ENCODE measurements around the gene MAP3K5.
A peak's percentile ranks its signal among the peaks of the same experiment; 100 is the strongest.

MAP3K5 gene

DNA sequence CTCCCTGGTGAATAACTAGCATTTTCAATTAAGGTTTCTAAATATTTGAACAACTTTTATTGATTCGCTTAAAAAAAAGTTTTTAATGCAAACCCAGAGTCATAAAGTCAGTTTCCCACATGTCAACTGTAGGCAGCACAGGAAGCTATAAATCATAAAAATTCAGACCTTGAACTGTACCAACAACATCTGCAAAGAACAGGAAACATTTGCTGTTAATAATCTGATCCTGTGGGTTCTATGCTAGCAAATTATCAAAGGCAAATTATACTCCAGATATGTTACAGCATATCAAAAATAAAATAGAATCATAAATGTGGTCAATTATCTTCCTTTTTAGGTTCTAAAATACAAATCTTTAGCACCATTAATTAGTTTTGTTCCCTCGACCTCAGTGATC is 225.4 kb downstream of the MAP3K5 start:
- no peak for DNase-seq

DNA sequence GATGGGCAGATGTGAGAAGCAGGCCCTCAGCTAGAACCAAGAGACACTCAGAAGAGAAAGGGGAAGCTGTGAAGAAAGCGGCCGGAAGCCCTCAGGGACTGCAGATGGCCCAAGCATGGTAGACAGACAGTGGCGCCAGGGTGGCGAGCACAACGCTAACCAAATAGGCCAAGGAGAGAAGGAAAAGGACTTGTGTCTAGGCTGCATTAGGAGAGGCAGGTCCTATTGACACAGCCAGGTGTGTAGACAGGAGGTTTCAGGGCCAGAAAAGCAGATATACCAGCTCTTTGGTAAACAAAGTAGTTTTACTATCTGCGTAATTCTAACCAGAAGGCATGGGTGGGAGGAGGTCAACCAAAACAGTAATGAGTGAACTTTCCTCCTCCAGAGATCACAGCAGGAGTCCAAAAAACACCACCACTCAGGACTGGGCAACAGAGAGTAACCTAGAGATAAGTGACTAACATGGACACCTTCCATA is 226.2 kb downstream of the MAP3K5 start:
- DNase-seq: no peak

DNA sequence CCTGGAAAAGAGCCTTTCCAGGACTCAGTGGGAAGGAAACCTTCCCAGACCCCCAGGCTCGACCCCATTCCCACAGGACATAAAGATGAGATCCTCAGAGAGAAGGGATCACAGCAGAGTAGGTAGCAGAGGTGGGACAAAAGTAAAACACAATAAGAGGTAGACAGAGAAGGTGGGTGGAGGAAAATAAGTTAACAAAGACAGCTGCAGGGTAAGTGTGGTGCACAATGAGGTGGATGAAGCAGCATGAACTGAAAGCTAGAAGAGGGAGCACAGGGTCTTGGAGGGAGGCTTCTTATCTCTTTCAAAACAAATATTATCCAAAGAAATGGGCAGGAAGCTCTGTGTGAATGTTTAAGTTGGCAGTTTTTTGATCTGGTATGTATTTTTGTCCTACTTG is 228.1 kb downstream of the MAP3K5 start:
- DNase-seq: no peak

DNA sequence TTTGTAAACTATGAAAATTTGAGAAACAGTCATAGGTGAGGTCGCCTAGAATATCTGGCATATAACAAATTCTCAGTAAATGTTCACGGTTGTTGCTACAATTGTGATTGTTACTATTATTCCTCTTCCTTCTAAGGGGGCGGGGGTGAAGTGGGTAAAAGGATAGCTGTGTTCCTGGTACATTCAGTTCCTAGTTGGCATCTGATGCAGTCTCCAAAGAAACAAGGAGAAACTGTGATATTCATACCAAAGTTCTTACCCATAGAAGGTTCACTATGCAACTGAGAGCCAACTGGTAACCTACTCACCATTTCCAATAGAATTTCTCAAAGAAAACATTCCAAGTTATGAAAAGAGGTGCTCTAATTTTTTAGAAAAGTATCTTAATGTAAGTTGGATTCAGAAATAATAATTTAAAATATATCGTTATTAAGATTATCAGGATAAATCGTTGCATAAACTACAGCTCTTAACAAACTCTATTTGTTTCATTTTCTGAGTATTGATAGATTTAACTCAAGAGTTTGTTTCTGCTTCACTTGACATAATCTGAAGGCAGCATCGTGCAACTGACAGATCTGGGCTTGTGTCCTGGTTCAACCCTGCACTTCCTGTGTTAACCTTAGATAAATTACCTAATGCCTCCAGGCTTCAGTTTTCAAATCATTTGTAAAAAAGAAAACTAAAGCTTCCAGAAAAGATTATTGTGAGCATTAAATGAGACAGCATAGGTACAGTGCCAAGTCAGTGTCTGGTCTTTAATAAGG is 228.7 kb downstream of the MAP3K5 start:
- no peak for DNase-seq

DNA sequence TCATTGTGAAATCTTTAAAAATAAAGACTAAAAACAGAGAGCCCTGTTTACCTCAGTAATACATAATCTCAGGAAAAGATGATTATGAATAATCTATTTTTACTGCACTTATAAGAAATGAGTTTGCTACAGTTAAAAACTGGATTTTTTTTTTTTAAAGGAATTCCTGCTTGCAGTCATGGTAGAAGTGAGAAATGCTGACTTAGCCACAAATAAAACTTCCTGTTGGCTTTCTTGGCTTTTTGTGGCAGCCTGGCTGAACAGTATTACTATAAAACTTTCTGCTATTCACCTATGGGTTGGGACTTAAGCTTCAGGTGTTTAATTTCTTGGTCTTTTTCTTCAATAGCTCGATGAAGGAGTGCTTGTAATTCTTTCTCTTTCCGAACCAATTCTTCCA is 230.1 kb downstream of the MAP3K5 start:
- DNase-seq: no peak

DNA sequence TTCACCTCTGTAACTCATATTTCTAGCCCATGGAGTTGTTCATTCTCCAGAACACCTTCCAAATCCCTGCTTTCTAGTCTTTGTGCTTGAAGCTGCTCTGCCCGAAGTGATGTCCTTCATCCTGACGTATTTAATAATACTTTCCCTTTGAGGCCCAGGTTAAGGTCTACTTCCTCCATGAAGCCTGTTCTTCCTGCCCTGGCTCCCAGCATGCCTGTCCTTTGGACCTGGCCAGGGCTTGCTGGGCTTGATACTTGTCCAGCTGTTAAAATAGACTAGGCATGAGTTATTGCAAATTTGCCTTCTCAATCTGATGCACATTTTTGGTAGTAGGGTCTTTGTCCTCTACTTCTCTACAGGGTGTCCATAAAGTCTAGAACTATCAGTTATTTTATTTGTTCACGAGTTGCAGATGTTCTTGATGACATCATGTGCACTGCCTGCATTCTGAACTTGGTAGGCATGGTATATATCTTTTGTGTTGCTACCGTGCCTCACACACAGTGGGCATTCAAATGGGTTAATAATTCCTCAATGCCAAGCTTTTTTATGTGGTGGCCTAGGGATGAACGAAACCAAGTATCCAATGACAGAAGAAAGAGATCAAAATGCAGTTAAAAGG is 239.0 kb downstream of the MAP3K5 start:
- no peak for DNase-seq

DNA sequence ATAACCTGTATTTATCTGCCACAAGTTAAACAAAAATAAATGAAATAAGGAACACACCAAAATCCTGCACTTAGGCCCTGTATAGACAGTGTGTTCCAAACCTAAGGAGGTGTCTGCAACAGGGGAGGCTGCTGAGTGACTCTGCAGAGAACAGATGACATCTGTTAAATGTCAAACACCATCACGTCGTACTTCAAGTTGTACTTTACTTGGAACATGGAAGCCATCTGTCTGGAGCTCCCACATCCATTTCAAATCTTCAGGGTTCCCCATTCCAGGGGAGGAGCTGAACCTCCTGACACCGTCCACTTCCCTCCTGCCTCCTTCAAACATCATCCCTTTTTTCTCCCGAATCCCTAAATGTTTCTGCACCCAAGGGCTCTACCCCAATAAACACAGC is 240.2 kb downstream of the MAP3K5 start:
- no peak for DNase-seq

GRCh38 chr6:136551103-136551502 is 241.2 kb downstream of the MAP3K5 start:
- no peak for DNase-seq

DNA sequence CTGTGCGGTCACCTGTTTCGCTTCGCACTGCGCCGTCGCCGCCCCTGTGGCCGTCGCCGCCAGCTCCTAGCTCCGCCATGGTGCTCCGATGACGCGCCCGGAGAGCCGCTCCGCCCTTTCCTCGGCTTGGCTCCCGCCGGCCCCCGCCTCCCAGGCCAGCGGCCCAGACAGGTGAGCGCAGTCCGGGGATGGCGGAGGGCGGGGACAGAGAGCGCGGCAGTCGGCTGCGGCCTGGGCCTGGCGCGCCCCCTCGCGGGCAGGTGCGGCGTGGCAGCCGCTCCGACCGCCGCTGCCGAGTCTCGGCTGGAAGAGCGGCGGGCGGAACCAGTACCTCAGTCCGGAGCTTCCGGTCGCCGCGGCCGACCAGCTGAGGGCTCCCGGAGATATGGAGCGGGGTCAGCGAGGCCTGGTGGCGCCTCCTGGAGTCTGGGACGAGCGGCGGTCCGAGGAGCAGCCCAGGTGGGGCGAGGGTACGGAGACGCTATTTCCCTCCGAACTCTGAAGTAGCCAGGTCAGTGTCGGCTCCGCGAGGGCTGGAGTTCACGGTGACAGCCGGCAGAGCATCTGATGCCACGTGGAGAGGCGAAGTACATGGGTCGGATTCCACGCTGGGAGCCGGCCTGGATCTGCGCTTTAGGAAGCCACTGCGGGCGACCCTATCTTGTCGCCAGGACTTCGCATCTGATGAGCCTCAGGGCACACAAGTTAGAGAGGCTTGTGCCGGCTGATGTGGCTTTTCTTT is 241.8 kb downstream of the MAP3K5 start, which contains the start of gene MAP7:
Gene MAP7, minus strand, starts transcription at position 93 of the 742 bp plus-strand sequence. Its CDS starts 14 bp downstream, at position 79.
- peak; percentile 40 for DNase-seq

- DNase-seq: peak; percentile 26
These were observed 242.3 kb downstream of the MAP3K5 start for GRCh38 chr6:136550045-136550329.

DNA sequence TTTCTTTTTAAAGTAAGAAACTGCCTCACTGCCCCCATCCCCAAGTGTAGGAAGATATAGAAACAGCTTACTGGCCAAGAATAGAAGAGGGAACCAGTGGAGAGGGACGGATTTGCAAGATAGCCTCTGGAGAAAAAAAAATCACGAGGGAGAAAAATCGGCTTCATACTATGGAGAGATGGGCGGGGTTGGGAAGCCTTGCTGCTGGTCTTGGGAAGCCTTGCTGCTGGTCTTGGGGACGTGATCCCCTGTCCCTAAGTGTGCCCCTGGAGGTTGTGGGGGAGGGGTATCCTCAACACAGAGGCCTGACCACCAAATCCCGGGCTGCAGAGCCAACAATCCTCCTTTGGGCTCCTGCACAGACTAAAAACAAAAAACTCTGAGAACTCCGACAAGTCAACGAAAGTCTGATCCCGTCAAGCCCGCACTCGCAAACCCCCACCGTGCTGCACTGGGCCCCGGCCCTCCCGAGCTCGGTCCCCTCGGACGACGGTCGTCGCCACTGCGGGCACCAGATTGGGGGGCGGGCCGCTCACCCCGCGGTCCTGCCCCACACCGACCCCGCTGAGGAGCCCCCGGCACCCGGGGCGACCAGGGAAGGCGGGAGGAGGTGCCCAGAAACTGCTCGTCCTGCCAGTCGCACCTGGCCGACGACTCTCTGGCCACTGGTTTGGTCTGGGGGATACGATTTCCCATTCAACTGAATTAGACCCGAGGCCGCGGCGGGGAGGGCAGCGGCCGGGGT is 242.8 kb downstream of the MAP3K5 start:
- peak; percentile 11 for DNase-seq

GRCh38 chr6:136548582-136549299 is 243.5 kb downstream of the MAP3K5 start:
- no peak for DNase-seq

GRCh38 chr6:136547871-136548270 is 244.4 kb downstream of the MAP3K5 start:
- DNase-seq: no peak

GRCh38 chr6:136547336-136547735 is 244.9 kb downstream of the MAP3K5 start:
- no peak for DNase-seq

DNA sequence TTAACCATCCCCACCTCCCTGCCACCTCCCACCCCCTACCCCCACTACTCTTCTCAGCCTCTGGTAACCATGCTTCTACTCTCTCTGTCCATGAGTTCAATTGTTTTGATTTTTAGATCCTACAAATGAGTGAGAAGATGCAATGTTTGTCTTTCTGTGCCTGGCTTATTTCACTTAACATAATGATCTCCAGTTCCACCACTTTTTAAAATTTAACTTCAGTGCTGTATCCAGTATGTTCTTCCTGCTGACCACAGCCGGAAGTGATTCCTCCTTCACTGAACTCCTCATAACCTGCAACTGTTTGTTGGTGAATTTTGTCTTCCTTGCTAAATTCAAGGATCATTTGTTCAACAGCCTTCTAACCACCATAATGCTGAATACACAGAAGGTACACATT is 245.9 kb downstream of the MAP3K5 start:
- no peak for DNase-seq

GRCh38 chr6:136544326-136544725 is 248.0 kb downstream of the MAP3K5 start:
- no peak for DNase-seq

DNA sequence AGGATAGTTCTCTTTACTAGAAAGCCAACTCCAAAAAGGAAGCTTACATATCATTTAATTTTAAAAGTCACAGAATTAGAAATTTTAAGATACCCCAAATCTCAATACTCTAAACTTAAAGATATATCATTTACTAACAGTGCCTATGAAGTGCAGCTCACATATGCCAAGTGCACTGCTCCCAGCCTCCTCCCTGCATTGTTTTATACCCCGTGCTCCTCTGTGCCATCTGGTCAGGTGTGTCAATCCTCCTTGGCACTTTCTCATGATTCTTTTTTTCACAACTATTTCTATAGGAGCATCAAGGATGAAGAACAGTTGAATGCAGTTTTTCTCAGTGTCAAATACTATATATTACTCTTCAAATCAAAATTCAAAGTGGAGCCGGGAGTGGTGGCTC is 250.9 kb downstream of the MAP3K5 start:
- DNase-seq: no peak

GRCh38 chr6:136539967-136540652 is 252.2 kb downstream of the MAP3K5 start:
- DNase-seq: no peak

DNA sequence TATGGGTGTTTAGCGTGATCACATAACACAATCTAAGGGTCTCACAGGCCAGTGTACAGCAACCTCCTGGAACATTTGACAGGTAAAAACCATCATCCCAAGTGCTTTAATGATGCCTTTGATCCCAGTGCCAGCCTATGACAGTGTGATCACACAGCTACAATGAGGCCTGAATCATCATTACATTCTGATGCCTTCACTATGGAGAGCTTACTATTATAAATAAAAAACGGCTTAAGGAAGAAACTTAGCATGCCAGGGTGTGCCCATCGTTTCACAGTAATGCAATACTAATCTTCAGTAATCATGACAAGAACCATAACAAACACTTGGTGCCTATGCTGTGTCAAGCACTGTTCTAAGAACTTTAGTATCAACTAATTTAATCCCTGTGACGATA is 253.4 kb downstream of the MAP3K5 start:
- DNase-seq: no peak

DNA sequence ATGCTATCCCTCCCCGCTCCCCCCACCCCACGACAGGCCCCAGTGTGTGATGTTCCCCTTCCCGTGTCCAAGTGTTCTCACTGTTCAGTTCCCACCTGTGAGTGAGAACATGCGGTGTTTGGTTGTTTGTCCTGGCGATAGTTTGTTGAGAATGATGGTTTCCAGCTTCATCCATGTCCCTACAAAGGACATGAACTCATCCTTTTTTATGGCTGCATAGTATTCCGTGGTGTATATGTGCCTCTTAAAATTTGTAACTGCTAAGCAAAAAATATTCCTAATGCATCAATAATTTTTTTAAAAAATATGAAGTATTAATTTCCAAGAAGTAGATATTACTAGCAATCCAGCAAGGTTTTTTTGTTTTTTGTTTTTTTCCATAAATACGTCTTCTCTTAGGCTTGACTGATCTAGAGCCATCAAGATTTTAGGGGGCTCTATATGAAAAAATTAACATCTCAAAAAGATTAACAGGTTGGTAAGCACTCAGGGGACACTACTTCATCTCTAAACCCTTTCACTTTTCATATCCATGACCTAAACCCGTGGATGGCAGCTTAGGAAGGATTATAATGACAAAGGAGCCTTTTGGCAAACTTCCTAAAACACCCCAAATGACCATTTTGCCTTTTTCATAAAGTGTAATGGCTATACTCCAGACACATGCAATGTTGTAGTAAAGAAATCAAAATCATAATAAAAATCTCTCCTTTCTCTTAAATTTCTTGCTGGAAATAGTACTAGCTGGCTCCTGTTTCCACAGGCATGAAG is 256.2 kb downstream of the MAP3K5 start:
- DNase-seq: no peak
